Fibroblast of peridontal ligament (primary cell): ENCODE data around the gene KCNQ2.

Source experiments
- DNase-seq: peaks from one replicate; pipeline ENCODE4 v3.0.0-alpha.2; 2010; ENCODE audit errors: extremely low read depth

KCNQ2 gene

DNA sequence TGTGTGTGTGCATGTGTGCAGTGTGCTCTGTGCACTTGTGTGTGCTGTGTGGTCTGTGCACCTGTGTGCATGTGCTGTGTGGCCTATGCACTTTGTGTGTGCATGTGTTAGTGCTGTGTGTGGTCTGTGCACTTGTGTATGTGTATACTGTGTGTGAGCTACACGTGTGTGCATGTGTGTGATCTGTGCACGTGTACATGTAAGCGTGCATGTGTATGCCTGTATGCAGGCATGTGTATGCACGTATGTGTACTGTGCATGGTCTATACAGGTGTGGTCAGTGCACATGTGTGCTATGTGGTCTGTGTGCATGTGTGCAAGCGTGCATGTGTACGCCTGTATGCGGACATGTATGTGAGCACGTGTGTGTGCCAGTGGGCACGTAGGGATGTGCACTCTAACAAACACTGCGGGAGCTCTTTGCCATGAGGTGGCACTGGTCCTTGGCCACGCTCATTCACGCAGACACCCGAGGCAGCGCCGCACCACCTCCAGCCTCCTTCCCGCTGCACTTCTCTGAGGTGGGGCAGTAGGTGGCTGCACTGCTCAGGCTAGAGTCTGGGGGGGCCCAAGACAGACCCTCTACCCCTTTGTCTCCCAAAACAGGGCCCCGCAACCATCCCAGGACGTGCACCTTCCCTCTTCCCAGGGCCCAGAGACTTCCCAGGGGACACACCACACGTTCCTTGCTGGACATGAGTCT is 68.9 kb downstream of the KCNQ2 start:
- DNase-seq: no peak

GRCh38 chr20:63402860-63403220 is 69.6 kb downstream of the KCNQ2 start:
- no peak for DNase-seq

- no peak for DNase-seq
Observed at GRCh38 chr20:63402181-63402859, 70.1 kb downstream of the KCNQ2 start.

DNA sequence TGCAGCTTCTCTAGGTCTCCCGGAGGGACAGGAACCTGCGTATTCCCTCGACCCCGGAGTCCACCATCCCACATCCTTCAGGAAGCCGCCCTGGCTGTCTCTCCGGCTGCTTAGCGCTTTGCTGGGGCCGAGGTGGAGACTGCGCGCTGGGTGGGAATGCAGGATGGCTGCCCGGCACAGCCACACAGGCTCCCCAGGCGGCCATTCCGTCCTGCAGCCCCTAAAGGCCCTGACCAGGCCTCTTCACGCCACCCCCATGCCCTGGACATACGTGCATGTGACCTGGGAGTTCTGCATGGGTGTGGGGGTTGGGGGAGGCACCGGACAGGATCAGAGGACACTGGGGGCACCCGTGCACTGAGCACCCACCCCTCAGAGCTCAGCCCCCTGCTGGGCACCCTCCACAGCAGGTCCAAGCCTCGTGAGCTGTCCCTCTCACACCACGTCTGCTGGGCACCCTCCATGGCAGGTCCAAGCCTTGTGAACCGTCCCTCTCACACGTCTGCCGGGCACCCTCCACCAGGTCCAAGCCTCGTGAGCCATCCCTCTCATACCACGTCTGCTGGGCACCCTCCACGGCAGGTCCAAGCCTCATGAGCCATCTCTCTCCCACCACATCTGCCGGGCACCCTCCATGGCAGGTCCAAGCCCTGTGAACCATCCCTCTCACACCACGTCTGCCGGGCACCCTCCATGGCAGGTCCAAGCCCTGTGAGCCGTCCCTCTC is 70.9 kb downstream of the KCNQ2 start:
- no peak for DNase-seq

GRCh38 chr20:63400486-63401210 is 71.8 kb downstream of the KCNQ2 start:
- no peak for DNase-seq

DNA sequence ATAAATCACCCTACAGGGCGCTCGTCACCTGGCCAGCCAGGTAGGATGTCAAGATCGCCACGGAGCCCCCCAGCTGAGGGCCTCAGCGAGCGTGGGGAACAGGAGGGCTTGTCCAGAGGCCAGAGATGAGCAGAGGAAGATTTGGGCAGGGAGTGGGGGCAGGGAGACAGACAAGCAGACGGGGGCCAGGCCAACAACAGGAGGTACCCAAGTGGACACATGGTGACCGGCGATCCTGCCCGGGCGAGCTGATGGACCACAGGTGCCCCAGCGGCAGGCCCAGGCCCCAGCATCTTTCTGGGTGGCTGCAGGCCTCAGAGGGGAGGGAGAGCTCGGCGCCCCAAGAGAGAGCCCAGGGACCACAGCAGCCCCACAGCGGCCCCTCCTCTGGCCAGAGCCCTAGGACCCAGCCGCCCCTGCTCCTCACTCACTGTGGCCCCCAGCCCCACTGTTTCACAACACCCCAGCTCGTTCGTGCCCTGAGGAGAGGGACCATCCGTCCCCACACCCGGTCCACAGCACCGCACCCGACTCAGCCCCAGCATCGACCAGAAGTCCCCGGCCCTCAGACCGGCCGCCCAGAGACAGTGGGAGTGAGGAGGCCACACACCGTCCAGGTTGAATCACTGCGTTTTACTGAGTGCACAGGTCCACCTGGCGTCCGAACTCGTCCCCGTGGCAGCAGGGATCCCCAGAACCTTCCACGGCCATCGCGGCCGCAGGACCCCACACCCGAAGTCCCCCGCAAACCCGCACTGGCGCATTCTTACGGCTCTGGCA is 72.7 kb downstream of the KCNQ2 start:
- no peak for DNase-seq

DNA sequence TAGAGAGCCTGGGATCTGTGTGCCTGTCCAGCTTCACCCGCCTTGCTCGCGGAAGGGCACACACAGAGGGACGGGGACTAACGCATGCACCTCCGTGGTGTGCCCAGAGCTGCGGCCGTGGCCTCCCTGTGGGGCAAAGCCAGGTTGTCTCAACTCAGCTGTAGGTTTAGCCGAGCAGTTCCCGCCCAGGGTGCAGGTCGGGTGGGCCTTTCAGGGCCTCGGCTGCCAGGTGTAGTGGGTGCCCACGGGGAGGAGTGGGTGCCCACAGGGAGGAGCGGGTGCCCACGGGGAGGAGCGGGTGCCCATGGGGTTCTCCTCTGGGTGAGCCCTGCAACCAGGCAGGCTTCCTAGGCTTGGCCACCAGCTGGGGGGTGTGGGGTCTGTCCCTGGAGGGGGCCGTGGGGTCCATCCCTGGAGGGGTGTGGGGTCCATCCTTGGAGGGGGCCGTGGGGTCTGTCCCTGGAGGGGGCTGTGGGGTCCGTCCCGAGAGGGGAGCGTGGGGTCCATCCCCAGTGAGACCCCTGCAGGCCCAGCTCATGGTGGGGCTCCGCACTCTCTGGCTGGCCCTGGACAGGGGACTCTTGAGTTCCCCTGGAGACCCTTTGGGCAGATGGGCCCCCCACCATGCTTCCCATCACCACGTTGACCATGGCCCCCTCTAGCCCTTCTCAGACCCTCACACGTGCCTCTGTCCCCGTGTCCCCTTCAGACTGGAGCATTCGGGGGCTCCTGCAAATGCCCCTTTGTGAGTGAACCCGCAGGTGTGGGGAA is 73.5 kb downstream of the KCNQ2 start:
- DNase-seq: no peak

DNA sequence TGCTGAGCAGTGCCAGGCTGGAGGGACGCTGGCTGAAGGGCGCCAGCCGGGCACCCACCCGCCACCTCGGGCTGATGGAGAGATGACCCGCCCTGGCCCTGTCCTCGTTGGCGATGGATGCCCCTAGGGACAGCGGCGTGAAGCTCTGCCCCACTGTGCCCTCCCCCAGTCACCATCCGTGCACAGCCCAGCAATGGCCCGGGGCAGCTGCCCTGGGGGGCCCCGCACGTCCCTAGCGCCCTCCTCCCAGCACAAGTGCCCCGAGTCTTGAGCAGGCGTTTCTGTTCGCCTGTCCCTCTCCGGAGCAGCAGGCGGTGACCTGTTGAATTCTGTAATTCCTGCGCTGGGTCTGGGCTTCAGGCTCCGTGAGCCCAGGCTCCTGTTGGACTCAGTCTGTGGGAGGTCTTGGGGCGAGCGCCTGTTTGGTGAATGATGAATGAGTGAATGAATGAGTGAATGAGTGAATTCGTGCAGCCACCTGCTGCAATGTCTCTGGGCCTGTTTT is 74.5 kb downstream of the KCNQ2 start:
- no peak for DNase-seq

GRCh38 chr20:63397155-63397843 is 75.2 kb downstream of the KCNQ2 start:
- no peak for DNase-seq

- DNase-seq: no peak
Observed at GRCh38 chr20:63396300-63396699, 76.2 kb downstream of the KCNQ2 start.

DNA sequence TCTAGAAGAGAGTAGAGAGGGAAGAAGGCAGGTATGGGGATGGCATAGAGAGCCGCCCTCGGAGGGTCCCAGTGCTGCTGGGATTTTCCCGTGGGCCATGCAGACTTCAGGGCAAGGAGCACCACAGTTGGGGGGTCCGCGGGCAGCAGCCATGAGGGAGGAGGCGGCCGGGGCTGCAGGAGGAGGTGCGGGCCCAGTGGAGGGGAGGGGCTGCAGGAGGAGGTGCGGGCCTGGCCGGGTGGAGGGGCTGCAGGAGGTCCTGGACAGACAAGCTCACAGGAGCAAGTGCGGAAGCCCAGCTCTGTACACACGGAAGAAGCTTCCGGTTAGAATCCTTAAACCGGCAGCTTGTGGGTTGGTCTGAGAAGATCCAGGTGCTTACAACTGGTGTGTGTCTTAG is 76.7 kb downstream of the KCNQ2 start:
- no peak for DNase-seq

DNA sequence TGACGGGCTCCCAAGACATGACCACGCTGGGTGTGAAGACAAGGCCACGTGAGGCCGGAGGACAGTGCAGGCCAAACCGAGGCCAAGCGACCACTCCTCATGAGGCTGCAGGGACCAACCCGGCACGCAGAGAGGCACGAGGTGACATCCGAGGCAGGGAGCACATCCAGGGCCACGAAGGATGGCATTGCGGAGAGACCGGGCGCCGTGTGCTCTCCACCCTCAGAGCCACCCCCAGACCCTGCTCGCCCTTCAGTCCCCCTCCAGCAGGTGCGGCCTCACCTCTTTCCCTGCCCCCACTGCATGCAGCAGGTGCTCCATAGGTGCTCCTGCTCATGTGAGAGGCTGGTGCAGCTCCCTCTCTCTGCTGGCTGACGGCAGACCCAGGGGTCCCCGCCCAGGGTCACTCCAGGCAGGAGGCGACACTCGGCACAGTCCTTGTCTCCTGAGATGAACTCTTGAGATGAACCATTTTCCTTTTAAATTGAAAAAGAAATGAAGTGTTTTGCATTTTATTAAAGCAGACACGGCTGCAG is 77.5 kb downstream of the KCNQ2 start:
- no peak for DNase-seq

- DNase-seq: no peak
Observed at GRCh38 chr20:63394069-63394919, 78.2 kb downstream of the KCNQ2 start.

DNA sequence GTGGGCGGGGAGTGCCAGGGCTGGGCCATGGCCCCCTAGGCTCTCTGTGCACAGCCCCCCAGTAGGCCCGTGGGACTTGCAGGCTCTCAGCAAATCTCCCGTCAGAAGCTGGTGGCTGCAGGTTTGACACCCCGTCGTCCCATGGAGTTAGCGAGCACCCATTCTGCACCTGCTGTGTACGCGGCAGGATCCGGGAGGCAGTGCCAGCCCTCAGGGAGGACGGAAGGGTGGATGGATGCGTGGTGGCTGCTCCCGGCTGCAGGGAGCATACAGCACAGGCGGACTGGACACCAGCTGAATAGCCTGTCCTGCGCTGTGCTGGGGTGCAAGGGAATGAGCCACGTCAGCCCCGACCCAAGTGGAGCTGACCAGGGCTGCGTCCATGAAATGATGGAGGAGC is 78.9 kb downstream of the KCNQ2 start:
- no peak for DNase-seq

- DNase-seq: no peak
Observed at GRCh38 chr20:63392465-63393365, 79.7 kb downstream of the KCNQ2 start.

GRCh38 chr20:63387917-63388316 is 84.5 kb downstream of the KCNQ2 start:
- DNase-seq: no peak

DNA sequence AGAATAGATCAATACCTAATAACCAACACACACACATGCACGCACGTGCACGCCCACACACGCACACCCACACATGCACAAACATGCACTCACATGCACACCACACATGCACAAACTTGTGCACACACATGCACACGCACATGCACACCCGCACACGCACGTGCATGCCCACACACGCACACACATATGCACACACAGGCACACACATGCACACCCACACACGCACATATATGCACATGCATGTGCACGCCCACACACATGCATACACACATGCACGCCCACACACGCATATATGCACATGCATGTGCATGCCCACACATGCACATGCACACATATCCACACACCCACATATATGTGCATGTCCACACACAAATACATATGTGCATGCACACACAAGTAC is 85.1 kb downstream of the KCNQ2 start:
- no peak for DNase-seq

DNA sequence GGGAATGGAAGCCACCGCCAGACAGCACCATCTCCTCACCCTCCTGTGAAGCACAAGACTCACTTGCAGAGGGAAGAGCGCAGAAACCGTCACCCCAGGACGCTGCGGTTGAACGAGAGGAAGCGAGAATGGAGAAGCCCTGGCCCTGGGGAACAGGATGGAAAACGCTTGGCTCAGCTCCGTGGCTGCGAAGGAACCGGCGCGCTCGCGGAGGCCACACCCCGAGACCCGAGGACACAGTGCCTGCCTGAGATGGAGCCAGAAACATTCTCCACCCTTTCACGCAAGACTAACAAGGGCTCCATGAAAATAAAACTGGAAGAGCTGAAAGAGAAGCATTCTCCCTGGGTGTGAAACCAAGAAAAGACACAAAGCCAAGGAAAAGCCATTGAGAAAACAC is 86.0 kb downstream of the KCNQ2 start:
- no peak for DNase-seq
